CD4-positive, alpha-beta T cell treated with Interleukin-4 for 1 hour (primary cell): ENCODE measurements around the gene ERF.

ENCODE experiments used
- DNase-seq, 2 donors: peaks; one replicate each; pipeline ENCODE4 v3.0.0-alpha.2; 2020 to 2022

The ERF gene

DNA sequence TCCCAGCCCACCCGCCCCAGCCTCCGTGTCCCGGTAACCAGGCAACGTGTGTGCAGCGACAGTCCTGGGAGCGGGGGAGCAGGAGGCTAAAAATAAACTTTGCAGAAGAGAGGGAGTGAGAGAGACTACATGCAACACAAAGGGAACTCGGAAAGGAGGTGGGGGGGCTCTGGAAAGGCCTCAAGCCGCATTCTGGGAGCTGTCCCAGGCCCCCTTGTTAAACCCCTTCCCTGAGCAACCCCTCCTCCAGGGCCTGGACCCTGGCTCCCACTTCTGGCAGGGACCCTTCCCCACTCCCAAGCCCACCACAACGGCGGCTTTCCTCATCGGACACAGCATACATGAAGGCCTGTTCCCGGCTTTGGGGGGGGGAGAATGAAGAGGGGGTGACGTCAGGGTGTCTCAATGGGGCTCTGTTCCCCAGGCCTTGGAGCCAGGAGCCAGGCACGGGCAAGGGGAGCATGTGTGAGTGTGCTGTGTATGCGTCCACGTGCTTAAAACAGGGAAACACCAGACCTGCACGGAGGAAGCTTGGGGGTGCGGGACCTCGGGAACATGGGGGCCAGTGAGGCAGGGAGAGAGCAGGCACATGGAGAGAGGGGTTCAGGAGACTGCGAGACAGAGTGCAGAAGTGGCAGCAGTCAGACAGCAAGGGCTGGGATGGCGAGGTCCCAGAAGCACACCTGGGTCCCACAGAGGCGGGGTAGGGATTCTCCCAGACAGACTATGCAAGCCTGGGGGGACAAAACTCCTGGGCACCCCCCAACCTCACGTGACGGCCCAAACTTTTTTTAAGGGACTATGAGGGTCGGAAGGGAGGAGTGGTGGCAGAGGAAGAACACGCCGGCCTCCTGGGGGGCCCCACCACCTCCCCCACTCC lies 2.3 kb downstream of the ERF start:
- peak in 1 of 2 donors; percentile 34 for DNase-seq

- DNase-seq = peak in 1 of 2 donors; percentile 34
Observed at GRCh38 chr19:42251572-42252358, 3.2 kb downstream of the ERF start.

DNA sequence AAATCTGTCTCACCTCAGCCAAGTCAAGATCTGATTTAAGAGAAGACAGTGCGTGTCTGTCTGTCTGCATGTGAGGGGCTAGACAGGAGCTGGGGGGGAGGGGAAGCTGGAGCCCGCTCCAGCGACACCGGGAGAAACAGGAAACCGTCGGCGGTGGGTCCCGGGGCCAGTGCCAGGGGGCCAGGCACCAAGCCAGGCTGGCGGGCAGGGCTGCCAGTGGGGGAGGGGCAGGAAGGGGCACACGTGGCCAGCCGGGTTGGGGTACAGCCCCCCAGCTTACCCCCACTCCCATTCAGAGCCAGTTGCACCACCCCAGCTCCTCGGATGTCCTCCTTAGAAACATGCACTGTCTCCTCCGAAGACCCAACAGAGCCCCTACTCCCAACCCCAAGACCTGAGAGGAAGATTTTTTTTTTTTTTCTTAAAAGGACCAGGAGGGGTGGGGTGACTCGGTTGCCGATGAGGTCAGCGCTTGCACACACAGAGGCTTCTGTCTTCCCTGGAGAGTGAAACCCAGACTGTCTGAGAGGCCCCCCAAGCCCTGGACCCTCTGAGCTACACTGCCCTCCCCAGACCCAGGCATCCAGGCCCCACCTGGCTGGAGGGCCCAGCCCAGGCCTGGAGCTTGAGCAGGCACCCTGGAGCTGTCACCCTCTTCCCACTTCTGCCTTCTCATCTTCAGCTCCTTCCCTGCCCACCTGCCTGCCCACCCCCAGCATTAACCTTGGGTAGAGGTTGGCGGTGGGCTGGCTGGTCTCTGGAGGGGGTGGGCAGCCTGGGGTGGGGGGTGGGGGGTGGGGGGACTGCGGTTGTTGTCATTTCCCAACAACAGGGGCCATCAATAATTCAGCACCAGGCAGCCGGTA lies 4.0 kb downstream of the ERF start:
- peak in 1 of 2 donors; percentile 25 for DNase-seq

DNA sequence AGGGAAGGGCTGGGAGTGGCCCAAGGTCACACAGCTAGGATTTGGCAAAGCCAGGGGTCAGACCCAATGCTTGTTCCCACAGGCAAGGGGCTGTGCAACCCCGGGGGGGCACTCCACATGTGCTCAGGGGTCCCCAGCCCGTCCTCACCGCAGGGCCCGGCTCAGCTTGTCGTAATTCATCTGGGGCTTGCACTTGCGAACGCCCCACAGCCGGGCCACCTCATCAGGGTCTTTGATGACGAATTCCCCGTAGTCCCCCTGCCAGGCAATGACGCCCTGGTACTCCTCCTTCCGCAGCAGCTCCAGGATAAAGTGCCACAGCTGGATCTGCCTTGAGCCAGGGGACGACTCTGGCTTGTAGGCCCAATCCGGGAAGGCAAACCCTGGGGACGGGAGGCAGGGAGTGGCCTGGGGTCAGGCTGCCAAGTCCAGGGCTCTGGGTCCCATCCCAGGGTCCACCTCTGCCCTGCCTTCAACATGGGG lies 4.7 kb downstream of the ERF start:
- DNase-seq = peak in 1 of 2 donors; percentile 31

DNA sequence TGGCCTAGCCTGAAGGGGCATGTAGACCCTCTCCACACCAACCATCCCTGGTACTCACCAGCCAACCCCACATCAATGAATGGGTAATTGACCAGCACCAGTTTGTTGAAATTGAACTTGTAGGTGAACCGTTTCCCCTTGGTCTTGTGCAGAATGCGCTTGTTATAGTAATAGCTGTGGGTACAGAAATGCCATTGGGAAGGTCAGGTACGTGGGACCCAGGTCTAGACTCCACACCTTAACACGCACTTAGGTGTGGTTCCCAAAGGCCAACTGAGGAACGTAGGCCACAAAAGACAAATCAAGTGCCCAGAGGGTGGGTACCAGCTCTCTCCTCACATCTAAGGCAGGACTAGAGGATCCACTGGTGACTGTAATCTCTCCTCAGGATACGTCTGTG lies 5.2 kb downstream of the ERF start:
- no peak for DNase-seq

DNA sequence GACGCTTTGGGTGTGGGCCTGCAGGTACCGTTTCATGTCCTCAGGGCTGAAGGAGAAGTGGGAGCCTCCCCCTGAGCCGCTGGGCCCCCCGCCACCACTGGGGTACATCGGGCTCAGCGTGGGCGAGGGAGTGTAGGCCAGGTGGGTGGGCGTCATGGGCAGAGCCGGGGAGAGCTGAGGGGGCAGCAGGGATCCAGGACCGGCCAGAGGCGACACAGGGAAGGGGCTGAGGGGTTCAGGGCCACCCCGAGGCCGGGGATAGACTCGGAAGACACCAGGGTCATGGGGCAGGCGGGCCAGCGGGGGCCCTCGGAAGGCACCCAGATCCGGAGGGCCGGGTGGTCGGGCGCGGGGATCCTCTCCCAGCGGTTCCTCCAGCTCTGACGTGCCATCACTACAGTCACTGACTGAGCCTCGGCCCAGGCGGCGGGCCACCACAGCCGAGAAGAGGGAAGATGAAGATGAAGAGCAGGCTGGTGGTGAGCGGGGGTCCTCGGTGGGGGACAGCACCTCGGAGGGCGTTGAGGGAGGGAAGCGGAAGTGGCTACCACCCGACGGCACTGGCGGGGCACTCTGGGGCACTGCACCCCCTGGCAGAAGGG lies 5.7 kb downstream of the ERF start:
- DNase-seq = no peak

DNA sequence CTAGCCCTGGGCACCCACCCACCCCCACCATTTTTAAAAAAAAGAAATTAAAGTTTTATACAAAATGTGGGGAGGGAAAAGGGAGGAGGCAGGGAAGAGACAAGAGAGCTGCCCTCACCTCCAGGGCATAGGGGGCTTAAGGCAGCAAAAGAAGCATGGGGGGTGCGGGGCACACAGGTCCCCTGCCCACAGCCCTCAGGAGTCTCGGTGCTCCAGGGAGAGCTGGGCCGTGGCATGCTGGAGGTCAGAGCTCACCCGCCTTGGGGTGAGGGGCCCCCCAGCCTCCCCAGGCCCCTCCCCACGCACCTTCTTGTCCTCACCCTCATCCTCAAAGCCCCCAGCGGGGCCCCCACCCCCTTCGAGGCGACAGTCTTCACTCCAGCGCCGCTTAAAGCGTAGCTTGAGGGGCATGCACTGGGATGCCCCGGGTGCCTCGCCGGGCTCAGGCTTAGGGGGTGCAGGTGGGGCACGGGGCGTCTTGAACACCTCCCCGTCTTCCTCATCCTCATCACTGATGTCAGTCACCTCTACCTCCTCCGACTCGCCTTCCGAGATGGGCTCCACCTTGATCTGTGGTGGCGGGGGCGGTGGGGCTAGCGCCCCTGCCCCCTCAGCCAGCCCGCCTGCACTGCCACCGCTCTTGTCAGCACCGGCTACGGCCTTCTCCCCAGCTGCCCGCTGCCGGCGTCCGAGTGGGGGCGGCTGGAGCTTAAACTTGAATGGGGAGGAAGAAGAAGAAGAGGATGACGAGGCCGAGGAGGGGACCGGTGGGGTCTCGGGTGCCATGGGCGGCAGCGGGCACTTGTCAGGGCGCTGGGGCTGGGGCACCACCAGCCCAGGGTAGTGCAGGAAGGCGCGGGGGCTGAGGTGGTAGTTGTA lies 6.4 kb downstream of the ERF start:
- DNase-seq = peak in 1 of 2 donors; percentile 34

- DNase-seq = peak; percentile 29 to 31
Observed at GRCh38 chr19:42247640-42248199, 7.2 kb downstream of the ERF start.

- peak; percentile 35 to 47 for DNase-seq
Observed at GRCh38 chr19:42246922-42247639, 7.8 kb downstream of the ERF start.

DNA sequence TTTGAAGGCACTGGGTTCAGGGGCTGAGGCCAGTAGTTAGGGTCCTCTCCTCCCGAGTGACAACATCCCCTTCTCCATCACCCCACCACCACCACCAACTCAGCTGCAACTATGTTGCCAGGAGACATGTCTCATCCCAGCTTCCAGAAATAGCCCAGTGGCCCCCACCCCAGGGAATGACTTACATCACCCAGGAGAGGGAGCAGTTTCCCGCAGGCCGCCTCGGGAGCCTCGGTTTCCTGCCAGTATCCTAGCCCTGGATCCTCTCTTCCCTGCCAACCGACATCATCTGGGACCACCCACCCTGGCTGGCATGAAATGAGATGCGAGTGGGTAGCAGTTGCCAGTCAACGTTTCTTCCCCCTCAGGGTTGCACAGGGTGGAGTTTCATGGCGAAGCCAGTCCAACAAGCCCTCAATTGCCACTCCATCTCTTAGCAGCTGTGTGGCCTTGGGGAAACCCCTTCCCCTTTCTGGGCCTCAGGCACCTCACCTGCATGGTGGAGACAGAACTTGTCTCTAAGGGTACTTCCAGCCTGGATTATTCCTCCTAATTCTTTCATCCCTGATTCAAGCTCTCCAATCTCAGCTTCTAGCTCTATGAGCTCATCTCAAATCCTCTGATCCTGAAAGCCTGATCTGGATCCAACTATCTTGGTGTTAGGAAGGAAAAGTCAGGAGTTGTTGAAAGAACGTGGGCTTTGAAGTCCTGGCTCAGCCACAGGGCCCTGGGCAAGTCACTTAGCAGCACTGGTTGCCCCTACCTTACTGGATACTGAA lies 8.6 kb downstream of the ERF start:
- DNase-seq = peak; percentile 39 to 49

- DNase-seq = no peak
Observed at GRCh38 chr19:42245231-42245630, 9.7 kb downstream of the ERF start.

- DNase-seq = peak; percentile 93 to 94
Observed at GRCh38 chr19:42244347-42245220, 10.3 kb downstream of the ERF start.

GRCh38 chr19:42242512-42243409 lies 12.2 kb downstream of the ERF start, which contains the start of gene GSK3A:
Gene GSK3A (minus strand): TSS chr19:42242602. CDS start chr19:42242465, 137 bp downstream.
- peak; percentile 98 to 99 for DNase-seq

DNA sequence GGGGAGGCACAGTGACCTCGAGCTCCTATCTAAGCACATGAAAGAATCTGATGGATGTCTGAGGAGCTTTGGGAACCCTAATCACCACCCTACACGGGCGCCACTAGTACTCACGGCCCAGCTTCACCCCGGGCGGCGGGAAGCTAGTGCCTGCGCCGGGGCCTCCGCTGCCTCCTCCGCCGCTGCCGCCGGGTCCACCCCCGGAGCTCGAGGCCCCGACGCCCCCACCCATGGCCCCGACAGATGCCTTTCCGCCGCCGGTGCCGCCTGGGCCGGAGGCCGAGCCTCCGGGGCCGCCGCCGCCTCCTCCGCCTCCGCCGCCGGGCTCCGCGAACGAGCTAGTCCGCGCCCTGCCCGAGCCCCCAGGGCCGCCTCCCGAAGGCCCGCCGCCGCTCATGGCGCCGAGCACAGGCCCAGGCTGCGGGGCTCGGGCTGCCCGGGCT lies 12.8 kb downstream of the ERF start:
- no peak for DNase-seq

DNA sequence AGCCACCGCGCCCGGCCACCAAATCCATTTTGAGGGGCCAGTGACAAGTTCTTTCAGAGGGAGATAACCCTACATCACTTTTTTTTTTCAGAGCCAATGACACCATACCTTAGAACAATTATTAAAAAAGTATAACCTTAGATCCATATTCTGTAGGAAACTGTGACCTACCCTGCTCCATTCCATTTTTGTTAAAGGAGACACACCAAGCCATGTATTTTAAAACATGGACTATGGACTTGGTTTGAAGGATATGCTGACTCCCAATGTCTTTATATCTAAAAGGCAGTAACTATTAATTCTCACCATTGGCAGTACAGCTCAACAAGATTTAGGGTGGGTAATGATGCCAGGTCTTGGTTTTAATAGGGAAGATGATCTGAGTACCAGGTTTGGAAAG lies 13.6 kb downstream of the ERF start:
- no peak for DNase-seq

GRCh38 chr19:42239544-42240220 lies 15.2 kb downstream of the ERF start:
- no peak for DNase-seq
